CD4-positive, alpha-beta T cell treated with Interleukin-2 at 100 ng/mL for 4 hours (primary cell): Measurements from ENCODE around the gene GABRR2.

Experiments used
- DNase-seq: peaks from one replicate; pipeline ENCODE4 v3.0.0-alpha.2; 2020; ENCODE audit warnings: low spot score

GABRR2 gene

DNA sequence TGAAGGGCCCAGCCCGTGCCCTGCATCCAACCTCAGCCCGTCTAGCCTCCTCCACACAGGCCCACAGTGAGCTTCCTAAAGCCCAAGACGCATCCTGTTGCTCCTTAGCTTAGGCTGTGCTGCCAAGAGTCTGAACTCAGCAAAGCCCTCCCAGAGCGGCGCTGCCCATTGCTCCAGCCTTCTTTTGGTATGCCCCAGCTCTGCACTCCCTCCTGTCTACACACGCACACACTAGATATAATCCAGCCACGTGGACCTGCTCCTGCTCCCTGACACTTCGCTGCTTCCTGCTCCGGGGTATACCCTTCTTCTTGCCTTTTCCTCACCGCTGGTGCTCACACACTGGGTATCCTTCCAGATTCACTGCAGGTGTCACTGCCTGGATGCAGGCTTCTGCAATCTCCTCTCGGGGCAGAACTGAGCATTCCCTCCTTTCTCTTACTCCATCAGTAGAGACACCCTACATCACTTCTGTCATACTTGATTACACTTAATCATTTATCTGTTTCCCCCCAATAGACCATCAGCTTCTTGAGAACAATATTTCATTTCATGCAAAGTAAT is 23.8 kb downstream of the GABRR2 start:
- DNase-seq: no peak

GRCh38 chr6:89290401-89291155 is 24.5 kb downstream of the GABRR2 start:
- no peak for DNase-seq

DNA sequence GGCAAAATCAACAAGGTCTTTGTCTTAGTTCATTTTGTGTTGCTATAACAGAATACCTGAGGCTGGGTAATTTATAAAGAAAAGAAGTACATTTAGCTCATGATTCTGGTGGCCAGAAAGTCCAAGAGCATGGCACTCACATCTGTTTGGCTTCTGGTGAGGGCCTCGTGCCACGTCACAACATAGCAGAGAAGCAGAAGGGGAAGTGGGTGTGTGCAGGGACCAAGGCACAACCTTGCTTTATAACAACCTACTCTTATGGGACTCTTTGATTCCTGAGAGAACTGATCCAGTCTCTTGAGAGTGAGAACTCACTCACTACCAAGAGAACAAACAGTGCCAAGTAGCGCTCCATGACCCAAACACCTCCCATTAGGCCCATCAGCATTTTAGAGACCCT is 25.4 kb downstream of the GABRR2 start:
- DNase-seq: no peak

DNA sequence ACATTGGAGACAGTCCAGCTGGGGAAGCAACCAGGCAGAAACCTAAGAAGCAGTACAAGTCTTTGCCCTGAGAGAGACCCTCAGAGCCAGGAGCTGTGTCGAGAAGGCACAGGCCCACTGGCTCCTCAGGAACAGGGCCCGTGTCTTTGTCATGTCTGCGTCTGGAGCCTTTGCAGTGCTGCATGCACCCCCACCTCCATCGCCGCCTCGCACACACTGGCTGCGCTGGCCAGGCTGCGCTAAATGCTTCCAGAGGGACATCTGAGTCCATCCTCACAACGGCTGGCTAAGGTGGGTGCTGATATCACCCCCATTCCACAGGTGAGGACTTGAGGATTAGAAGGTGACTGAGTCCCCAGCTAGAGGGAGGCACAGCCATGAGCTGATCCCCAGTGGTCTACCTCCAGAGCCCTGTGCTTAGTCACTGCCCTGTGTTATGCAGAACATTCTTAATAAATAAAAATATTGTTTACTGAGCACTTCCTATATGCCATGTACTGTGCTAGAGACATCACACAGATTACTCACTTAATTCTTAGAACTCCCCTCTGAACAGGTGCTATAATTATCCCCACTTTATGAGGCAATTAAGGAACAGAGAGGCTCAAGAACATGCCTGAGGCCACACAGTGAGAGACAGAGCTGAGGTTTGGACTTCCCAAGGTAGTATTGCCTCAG is 27.6 kb downstream of the GABRR2 start:
- DNase-seq: no peak

DNA sequence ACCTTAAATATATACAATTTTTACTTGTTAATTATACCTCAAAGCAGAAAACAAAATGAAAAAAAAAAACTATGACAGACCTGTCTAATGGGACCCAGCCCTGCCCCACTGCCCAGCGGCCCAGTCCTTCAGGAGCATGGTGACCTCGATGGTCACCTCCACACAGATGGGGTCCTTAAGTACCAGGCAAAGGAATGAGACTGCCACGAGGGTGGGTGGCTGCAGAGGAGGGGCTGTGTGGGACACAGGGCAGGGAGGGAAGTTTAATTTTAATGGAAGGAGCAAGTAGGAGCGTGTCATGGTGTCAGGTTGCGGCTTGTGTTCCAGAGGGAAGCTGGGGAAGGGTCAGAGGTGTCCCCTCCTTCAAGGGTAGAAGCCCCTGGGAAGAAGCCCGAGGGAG is 28.6 kb downstream of the GABRR2 start:
- DNase-seq: no peak

DNA sequence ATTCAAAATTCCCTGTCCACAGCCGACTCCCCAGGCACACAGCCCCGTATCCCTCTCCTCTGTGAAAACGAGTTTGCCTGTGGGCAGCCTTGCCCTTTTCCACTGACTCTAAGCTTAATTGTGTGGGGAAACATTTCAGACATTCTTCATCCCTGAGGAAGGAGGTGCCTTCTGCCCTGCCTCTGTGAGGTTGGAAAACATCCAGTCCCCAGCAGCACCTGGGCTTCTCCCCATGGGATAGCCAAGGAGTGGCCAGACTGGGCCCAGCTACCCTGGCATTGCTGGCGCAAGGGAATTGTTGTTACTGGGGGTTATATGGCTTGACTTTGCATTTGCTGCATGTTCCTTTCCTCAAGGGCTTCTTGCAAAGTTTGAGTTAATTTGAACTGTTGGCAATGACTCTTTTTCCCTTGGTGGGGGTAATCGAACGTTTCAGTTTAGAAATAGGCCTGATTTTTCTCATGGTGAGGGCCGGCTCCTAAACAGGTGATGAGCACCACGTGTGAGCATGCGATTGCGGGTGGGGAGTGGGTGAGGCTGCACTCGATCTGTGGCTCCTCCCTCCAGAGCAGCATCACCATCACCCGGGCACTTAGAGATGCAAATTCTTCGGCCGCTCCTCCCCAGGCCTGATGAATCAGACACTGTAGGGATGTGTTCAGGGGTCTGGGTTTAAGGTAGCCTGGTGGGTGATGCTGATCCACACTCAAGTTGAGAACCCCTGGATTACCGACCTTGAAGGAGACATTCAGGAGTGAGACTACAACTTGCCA is 29.9 kb downstream of the GABRR2 start:
- no peak for DNase-seq

- DNase-seq: no peak
Measured at GRCh38 chr6:89284081-89284480, 31.0 kb downstream of the GABRR2 start.

DNA sequence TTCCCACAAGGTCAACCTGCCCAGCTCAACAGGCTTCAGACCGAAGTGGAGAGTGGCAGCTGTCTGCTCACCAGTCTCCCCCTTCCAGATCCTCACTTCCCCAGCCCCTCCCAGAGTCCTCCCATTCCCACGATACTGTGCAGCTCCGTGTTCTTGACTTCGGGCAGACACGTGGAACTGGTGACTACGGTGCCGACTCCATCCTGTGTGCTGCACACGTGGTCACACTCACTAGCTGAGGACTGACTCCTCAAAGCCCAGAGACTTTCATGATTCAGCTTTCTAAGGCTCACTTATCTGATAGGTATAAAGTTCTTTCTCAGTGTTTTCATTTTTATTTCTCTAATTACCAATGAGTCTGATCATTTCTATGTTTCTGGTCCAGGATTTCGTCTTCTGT is 32.4 kb downstream of the GABRR2 start:
- no peak for DNase-seq

DNA sequence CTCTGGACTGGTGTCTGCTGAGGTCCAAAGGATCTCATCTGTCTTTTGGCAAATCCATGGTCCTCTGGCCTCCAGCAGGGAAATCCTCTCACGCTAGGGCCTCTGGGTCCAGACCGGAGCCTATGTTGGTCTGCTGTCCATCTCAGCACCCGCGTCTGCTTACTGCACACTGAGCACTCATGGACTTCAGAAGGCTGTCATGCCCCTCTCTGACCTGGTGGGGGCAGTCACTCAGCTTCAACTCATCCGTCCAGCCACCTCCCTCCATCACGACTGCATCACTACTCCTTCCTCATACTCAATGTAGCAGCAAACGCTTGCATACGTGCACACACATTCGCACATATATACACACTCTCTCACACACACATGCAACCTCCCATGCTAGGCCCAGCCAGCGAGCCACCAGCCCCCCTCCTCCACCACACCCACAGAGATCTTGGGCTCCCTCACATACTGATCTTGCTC is 33.3 kb downstream of the GABRR2 start:
- DNase-seq: peak; percentile 50

DNA sequence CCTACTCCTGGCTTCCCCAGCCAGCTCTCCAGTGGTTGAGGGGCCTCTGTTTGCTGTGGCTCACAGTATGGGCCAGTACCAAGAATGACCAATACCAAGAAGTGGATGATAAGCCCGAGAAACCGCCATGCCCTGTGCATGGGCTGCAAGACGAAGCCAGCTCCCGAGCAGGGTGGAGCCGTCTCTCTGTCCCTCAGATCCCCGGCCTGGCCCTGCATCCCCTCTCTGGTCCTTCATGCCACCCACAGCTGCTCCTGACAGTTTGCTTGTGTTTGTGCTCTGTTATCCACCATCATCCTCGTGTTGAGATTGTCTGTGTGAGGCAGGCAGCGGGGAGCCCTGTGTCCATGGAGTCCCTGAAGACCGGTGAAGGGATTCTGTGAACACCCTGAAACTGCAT is 36.1 kb downstream of the GABRR2 start:
- DNase-seq: no peak

GRCh38 chr6:89275900-89276299 is 39.2 kb downstream of the GABRR2 start:
- no peak for DNase-seq

DNA sequence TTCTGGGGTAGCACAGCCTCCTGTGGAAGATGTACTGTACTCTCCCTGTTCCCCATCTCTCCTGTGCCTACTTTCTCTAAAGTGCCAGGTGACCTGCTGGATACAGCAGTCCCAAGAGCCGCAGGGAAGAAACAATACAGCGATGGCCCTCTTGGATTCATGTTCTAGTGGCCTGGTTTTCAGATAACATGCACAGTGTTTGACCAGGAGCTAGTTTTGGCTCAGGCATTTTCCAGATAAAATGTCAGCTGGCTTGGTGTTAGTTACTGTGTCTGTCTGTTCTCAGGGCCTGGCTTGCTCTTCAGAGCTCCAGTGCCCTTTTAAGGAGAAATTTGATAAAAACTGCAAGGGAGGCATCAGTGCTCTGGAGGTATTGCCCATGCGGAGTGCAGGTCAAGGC is 41.3 kb downstream of the GABRR2 start:
- no peak for DNase-seq

GRCh38 chr6:89272596-89272995 is 42.5 kb downstream of the GABRR2 start:
- no peak for DNase-seq

DNA sequence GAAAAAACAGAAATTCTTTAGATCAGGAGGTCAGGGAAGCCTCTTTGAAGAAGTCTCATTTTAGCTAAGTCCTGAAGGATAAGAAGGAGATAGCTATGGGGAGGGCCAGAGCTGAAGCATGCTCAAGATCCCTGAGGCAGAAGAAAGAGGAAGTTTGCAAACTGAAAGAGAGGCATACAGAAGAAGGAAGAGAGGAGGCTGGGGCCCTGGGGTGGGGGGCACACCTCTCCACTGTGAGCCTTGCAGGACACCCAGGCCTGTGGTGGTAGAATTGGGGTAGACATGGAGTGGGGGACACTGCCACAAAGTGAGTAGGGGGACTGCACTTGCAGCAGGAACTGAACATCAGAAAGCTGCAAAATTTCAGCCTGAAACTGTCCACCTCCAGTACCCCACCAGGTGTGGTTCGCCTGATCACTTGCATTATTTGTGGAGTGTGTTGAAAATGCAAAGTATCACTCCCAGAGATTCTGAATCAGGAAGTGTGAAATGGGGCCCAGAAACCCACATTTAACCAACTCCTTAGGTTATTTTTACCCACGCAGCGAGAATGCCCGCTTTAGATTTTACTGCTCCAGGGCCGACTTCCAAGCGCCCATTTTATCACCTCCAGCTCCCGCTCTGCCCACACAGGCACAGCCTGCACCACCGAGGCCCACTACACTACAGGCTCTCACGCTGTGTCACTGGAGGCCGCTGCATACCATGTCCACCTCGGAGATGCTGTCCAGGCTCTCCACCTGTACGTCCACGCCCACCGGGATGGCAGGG is 44.0 kb downstream of the GABRR2 start:
- no peak for DNase-seq

GRCh38 chr6:89269981-89270380 is 45.1 kb downstream of the GABRR2 start:
- no peak for DNase-seq

- DNase-seq: no peak
Measured at GRCh38 chr6:89269252-89269651, 45.8 kb downstream of the GABRR2 start.

GRCh38 chr6:89268776-89269175 is 46.3 kb downstream of the GABRR2 start:
- DNase-seq: no peak

- no peak for DNase-seq
Measured at GRCh38 chr6:89267918-89268317, 47.2 kb downstream of the GABRR2 start.

- DNase-seq: no peak
Measured at GRCh38 chr6:89264296-89264695, 50.8 kb downstream of the GABRR2 start.

DNA sequence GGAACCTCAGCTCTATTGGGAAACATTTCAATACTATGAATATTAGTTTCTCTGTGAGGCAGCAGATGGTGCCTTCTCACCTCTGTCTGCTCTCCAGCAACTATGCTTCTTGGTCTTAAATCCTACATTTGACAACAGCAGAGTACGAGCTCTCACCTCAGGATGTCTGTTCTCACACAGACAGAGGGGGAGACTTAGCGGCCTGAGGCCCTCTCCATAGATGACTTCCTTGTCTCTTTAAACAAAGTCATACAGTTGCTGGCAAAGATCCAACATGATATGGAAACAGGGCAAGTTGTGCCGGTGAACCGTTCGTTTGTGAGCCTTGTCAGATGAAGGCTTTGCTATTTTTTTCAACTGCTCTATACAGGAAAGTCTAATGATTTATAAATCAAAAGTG is 54.3 kb downstream of the GABRR2 start:
- no peak for DNase-seq

DNA sequence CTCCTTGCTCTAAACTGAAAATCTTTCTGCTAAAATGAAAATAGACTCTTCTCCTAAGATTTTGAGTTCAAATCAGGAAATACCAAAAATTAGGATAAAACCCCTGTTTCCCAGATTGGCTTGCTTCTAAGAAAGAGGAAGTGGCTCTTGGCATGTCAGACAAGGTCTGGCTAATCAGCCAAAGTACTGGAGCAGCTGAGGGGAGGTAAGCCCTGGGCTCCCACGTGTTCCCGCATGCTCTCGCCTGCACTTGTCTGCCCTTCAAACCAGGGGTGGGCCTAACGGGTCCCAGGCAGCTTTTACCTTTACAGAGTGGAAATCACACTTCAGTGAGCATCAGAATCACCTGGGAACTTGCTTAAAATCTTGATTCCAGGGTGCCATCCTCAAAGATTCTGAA is 54.8 kb downstream of the GABRR2 start:
- no peak for DNase-seq

DNA sequence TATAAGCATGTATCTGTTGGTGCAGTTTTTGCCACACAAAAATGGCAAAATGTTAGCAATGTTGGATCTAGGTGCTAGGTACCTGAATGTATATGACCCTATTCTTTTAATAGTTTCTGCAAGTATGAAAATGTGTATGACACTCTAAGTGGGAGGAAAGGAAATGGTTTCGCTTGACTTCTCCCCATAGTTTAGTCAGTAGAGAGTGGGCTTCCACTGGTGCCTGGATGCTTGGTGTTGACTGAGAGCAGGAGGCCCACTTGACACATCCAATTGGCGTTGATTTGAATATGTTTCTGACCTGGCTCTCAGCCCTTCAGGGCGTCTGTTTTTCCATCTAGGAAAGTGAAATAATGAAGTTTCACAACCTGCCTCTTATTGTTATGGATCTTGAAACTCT is 56.2 kb downstream of the GABRR2 start:
- no peak for DNase-seq
